Activated T-cell treated with anti-CD3 and anti-CD28 coated beads, Interleukin-2, amount 50 U/mL, for 24 hours (primary cell): ENCODE results near the gene FOXN1.
"Not testable (repeated sequence)": the region's sequence is repeated elsewhere in the genome, so short reads cannot be mapped to it uniquely, and the experiment has no call there.

Experiments used
- DNase-seq: peaks from one replicate; pipeline ENCODE4 v3.0.0-alpha.2; 2020
- H3K27ac Mint-ChIP-seq: 2 replicates; pipeline ENCODE4 v1.8.0; 2020; ENCODE audit warnings: mild to moderate bottlenecking, mixed read lengths
- H3K27me3 Mint-ChIP-seq: 2 replicates; pipeline ENCODE4 v1.8.0; 2020; ENCODE audit warnings: mixed read lengths
- H3K36me3 Mint-ChIP-seq: 2 replicates; pipeline ENCODE4 v1.8.0; 2020; ENCODE audit warnings: low read depth, mixed read lengths
- H3K4me1 Mint-ChIP-seq: 2 replicates; pipeline ENCODE4 v1.8.0; 2020; ENCODE audit warnings: low read depth, mixed read lengths
- H3K4me3 Mint-ChIP-seq: 2 replicates; pipeline ENCODE4 v1.8.0; 2020; ENCODE audit warnings: mild to moderate bottlenecking, moderate library complexity, mixed read lengths
- H3K9me3 Mint-ChIP-seq: 2 replicates; pipeline ENCODE4 v1.8.0; 2020; ENCODE audit warnings: mixed read lengths

FOXN1 gene, protein sequence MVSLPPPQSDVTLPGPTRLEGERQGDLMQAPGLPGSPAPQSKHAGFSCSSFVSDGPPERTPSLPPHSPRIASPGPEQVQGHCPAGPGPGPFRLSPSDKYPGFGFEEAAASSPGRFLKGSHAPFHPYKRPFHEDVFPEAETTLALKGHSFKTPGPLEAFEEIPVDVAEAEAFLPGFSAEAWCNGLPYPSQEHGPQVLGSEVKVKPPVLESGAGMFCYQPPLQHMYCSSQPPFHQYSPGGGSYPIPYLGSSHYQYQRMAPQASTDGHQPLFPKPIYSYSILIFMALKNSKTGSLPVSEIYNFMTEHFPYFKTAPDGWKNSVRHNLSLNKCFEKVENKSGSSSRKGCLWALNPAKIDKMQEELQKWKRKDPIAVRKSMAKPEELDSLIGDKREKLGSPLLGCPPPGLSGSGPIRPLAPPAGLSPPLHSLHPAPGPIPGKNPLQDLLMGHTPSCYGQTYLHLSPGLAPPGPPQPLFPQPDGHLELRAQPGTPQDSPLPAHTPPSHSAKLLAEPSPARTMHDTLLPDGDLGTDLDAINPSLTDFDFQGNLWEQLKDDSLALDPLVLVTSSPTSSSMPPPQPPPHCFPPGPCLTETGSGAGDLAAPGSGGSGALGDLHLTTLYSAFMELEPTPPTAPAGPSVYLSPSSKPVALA

GRCh38 chr17:28505986-28506665, at the start of gene FOXN1:
TSS of gene FOXN1 (plus strand) at chr17:28506348. CDS start at chr17:28523970, 17,622 bp downstream.
- Mint-ChIP-seq H3K4me1 (no peaks in the 10 kb centered on the region), H3K4me3 (no peak within 1 kb of the TSS), H3K27me3 (peaks cover 28% of the 10 kb centered on the region), H3K36me3 (no peaks in the 10 kb centered on the region), H3K9me3 (no peaks in the 10 kb centered on the region), H3K27ac (no peak within 1 kb of the TSS)
- no peak for DNase-seq

DNA sequence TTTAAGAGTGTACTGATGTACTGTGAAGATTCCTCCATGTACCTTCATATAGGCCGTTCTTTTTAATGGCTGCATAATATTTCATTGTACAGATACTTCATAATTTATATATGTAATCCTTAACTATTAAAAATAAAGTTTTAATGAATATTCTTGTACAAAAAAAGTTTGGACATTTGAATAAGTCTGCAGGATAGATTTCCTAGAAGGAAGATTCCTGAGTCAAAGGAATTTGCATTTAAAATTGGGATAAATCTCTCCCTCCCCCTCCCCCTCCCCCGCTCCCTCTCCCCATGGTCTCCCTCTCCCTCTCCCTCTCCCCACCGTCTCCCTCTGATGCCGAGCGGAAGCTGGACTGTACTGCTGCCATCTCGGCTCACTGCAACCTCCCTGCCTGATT, 48.3 kb upstream of the FOXN1 start:
- H3K27me3 Mint-ChIP-seq, result peaks cover 3% of the 10 kb centered on the region
- no peak for DNase-seq
- H3K9me3 Mint-ChIP-seq, result no peaks in the 10 kb centered on the region
- no peaks in the 10 kb centered on the region for H3K36me3 Mint-ChIP-seq
- no peak overlapping the region for H3K27ac Mint-ChIP-seq
- H3K4me1 Mint-ChIP-seq, result no peaks in the 10 kb centered on the region
- no peak overlapping the region for H3K4me3 Mint-ChIP-seq

GRCh38 chr17:28458881-28459280, 47.3 kb upstream of the FOXN1 start:
- not testable (repeated sequence) for H3K4me3 Mint-ChIP-seq, H3K4me1 Mint-ChIP-seq, H3K9me3 Mint-ChIP-seq, H3K36me3 Mint-ChIP-seq, DNase-seq, H3K27ac Mint-ChIP-seq, H3K27me3 Mint-ChIP-seq

DNA sequence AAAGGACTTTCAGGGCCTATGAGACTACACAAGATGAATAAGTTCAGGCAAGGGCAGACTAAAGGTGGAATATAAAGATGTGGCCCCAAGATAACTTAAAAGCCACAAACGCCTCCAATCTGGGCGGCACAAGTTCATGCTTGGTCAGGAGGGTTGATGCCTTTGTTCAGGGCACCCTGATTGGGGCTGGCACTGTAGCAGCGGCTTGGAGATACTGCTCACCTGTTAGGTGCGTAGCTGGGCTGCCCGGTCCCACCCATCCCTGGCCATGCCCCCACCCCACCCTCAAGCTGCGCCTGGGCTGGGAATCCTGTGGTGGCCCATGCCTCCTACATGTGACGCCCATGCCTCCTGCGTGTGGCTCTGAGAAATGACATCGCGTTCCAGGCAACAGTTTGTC, 45.2 kb upstream of the FOXN1 start:
- Mint-ChIP-seq H3K27ac (no peak overlapping the region), H3K27me3 (peaks cover 8% of the 10 kb centered on the region), H3K4me1 (no peaks in the 10 kb centered on the region), H3K9me3 (no peaks in the 10 kb centered on the region), H3K4me3 (no peak overlapping the region), H3K36me3 (no peaks in the 10 kb centered on the region)
- DNase-seq, result no peak

DNA sequence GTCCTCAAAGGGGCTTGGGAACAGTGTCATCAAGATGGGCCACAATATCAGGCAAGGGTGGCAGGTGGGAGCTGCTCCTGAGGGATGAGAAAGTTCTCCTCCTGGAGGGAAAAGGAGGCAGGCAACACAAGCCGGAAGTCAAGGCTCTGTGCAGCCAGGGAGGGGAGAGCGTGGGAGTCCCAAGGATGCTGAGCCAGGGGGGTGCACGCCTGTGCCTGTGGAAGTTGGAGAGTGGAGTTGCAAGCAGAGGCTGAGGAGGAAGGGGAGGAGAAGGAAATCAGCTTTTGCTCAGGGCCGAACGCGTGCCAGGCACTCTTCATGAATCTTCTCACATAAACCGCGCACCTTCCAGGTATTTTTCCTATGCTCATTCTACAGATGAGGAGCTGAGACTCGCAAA, 40.1 kb upstream of the FOXN1 start:
- Mint-ChIP-seq H3K36me3 (no peaks in the 10 kb centered on the region), H3K4me3 (no peak overlapping the region), H3K27ac (no peak overlapping the region), H3K27me3 (peaks cover 16% of the 10 kb centered on the region), H3K9me3 (no peaks in the 10 kb centered on the region), H3K4me1 (peaks cover 23% of the 10 kb centered on the region)
- no peak for DNase-seq

DNA sequence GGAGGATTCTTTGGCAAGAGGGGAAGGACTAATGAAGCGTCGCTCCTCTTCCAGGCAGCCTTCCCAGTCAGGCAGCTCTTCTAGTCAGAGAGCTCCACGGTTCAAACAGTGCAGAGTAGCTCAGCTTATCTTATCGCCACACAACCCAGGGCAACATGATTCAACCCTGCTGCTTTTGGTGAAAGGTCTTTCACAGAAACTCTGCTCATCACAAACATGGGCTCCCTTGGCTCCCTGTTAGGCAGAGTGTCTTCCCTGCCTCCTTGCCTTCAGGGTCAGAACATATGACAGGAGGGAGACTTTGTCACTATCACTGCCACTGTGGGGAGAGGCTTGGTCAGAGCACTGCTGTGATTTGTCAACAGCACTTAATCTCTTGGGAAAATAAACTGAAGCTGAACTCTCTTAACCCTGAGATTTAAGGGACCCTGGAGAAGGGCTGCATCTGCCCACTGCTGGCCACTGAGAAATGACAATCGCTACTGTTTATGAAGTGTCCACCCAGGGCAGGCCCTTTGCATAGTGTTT, 39.6 kb upstream of the FOXN1 start:
- Mint-ChIP-seq H3K27me3 (peaks cover 16% of the 10 kb centered on the region), H3K36me3 (no peaks in the 10 kb centered on the region), H3K27ac (no peak overlapping the region), H3K9me3 (no peaks in the 10 kb centered on the region), H3K4me3 (no peak overlapping the region), H3K4me1 (peaks cover 23% of the 10 kb centered on the region)
- DNase-seq, result no peak

DNA sequence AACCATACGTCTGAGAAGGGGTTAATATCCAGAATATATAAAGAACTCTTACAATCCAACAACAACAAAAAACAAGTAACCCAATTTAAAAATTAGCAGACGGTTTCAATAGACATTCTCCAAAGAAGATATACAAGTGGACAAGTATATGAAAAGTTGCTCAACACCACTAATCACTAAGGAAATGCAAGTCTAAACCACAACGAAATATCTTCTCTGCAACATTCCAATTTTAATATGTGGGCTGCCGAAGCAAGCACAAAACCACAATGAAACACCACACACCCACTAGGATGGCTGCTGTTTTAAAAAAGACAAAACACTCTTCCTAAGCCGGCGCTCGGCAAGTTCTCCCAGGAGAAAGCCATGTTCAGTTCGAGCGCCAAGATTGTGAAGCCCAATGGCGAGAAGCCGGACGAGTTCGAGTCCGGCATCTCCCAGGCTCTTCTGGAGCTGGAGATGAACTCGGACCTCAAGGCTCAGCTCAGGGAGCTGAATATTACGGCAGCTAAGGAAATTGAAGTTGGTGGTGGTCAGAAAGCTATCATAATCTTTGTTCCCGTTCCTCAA, 38.6 kb upstream of the FOXN1 start:
- Mint-ChIP-seq H3K4me3 (no peak overlapping the region), H3K36me3 (no peaks in the 10 kb centered on the region), H3K27ac (no peak overlapping the region), H3K4me1 (peaks cover 23% of the 10 kb centered on the region), H3K9me3 (no peaks in the 10 kb centered on the region), H3K27me3 (peaks cover 16% of the 10 kb centered on the region)
- no peak for DNase-seq

DNA sequence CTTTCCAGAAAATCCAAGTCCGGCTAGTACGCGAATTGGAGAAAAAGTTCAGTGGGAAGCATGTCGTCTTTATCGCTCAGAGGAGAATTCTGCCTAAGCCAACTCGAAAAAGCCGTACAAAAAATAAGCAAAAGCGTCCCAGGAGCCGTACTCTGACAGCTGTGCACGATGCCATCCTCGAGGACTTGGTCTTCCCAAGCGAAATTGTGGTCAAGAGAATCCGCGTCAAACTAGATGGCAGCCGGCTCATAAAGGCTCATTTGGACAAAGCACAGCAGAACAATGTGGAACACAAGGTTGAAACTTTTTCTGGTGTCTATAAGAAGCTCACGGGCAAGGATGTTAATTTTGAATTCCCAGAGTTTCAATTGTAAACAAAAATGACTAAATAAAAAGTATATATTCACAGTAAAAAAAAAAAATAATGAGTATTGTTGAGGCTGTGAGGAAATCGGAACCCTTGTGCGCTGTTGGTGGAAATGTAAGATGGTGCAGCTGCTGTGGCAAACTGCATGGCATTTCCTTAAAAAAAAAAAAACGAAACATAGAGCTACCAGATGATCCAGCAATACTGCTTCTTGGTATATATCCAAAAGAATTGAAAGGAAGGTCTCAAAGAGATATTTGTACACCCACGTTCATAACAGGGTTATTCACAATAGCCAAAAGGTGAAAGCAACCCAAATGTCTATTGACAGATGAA, 38.0 kb upstream of the FOXN1 start:
- Mint-ChIP-seq H3K27me3 (peaks cover 12% of the 10 kb centered on the region), H3K4me1 (peaks cover 23% of the 10 kb centered on the region)
- H3K4me3 Mint-ChIP-seq, H3K9me3 Mint-ChIP-seq, DNase-seq, H3K36me3 Mint-ChIP-seq, H3K27ac Mint-ChIP-seq: not testable (repeated sequence)

DNA sequence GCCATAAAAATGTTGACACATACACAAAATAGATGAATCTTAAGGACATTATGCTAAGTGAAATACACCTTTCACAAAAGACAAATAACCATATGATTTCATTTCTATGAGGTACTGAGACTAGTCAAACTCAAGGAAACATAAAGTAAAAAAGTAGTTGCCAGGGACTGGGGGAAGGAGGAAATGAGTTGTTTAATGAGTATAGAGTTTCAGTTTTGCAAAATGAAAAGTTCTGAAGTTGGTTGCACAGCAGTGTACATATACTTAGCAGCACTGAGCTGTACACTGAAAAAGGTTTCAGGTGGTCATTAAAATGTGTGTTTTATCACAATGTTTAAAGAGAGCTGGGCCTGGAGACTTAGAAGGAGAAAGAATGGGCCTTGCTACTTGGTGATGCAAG, 37.4 kb upstream of the FOXN1 start:
- Mint-ChIP-seq H3K27ac (no peak overlapping the region), H3K9me3 (no peaks in the 10 kb centered on the region), H3K36me3 (no peaks in the 10 kb centered on the region), H3K4me1 (peaks cover 23% of the 10 kb centered on the region), H3K4me3 (no peak overlapping the region), H3K27me3 (peaks cover 12% of the 10 kb centered on the region)
- no peak for DNase-seq

DNA sequence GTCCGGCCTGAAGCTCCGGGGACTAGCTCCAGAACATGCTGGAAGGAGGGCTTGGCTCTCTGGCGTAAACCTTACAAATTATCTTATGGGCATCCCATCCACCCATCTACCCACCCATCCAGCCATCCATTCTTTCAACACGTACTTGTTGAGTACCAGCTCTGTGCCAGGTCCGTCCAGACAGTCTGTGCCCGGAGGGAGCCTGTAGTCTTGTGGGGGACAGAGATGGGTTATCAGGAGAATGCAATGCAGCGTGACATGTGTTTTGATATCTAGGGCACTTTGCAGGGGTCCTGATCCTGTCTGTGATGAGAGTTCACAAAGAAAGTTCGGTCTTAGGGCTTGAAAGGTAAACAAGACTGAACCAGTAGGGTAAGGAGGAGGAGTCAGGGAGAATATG, 36.8 kb upstream of the FOXN1 start:
- no peak for DNase-seq
- peaks cover 12% of the 10 kb centered on the region for H3K27me3 Mint-ChIP-seq
- H3K36me3 Mint-ChIP-seq, result no peaks in the 10 kb centered on the region
- no peak overlapping the region for H3K4me3 Mint-ChIP-seq
- H3K9me3 Mint-ChIP-seq, result no peaks in the 10 kb centered on the region
- H3K27ac Mint-ChIP-seq, result no peak overlapping the region
- peaks cover 23% of the 10 kb centered on the region for H3K4me1 Mint-ChIP-seq

DNA sequence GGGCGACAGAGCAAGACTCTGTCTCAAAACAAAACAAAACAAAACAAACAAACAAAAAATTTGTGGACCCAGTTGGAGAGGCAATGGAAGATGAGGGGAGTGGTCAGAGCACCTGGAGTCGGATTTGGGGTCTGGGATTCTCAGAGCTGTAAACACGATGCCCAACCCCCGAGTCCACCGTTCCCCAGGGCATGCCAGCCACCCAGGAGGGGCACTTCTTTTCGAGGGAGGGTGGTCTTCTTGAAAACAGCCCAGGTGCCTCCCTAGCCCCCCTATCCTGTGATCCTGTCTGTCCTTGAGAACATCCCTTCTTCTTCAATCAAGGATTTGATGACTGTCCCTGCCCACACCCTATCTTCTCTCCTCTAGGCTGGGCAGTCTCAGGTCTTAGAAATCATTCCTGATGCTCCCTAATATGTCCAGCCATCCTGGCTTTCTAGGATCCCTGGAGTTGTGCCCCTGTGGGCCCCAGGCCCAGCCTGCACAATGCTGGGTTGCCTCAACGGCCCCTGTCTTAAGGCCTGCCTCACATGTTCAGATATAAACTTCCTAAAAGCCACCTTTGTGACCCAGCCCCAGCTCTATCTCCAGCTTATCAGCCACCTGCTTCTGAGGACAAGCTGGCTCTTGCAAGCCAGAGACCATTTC, 35.8 kb upstream of the FOXN1 start:
- Mint-ChIP-seq H3K27ac (no peak overlapping the region), H3K4me1 (peaks cover 26% of the 10 kb centered on the region), H3K4me3 (no peak overlapping the region), H3K27me3 (peaks cover 12% of the 10 kb centered on the region), H3K36me3 (no peaks in the 10 kb centered on the region), H3K9me3 (no peaks in the 10 kb centered on the region)
- DNase-seq, result no peak

- no peaks in the 10 kb centered on the region for H3K9me3 Mint-ChIP-seq
Observed at GRCh38 chr17:28470914-28471366, 35.2 kb upstream of the FOXN1 start.

GRCh38 chr17:28471531-28472342, 34.4 kb upstream of the FOXN1 start:
- H3K27ac Mint-ChIP-seq, result no peak overlapping the region

More at GRCh38 chr17:28470914-28471366, 35.2 kb upstream of the FOXN1 start:
- Mint-ChIP-seq H3K4me1 (peaks cover 32% of the 10 kb centered on the region), H3K36me3 (no peaks in the 10 kb centered on the region), H3K27me3 (peaks cover 8% of the 10 kb centered on the region), H3K4me3 (no peak overlapping the region), H3K27ac (no peak overlapping the region)
- DNase-seq, result no peak

More at GRCh38 chr17:28471531-28472342, 34.4 kb upstream of the FOXN1 start:
- H3K4me3 Mint-ChIP-seq, result no peak overlapping the region
- H3K4me1 Mint-ChIP-seq, result peaks cover 33% of the 10 kb centered on the region
- peaks cover 3% of the 10 kb centered on the region for H3K27me3 Mint-ChIP-seq
- DNase-seq, result no peak
- H3K9me3 Mint-ChIP-seq, result no peaks in the 10 kb centered on the region
- no peaks in the 10 kb centered on the region for H3K36me3 Mint-ChIP-seq
